ENCODE measurements around the gene RSPH3.

The RSPH3 gene

GRCh38 chr6:158923805-158924498, 76.0 kb downstream of the RSPH3 start:
- Histone ChIP-seq H3K4me1 (ENCODE audit: control insufficient read depth, low read length) (peaks cover 8% of the 10 kb centered on the region), H4K20me1 (ENCODE audit: control insufficient read depth, insufficient read depth, low read depth, low read length) (no peaks in the 10 kb centered on the region), H3K36me3 (ENCODE audit: control insufficient read depth, low read length) (no peaks in the 10 kb centered on the region), H3K9me2 (replicated peaks; ENCODE audit: control insufficient read depth, low read length) (no peaks in the 10 kb centered on the region), H3K79me2 (ENCODE audit: control insufficient read depth, low read length) (no peaks in the 10 kb centered on the region), H3K4me2 (ENCODE audit: low read length) (no peak overlapping the region), H3F3A (ENCODE audit: control insufficient read depth, insufficient read depth) (peaks cover 3% of the 10 kb centered on the region; the same call in 1 of the 2 replicates), H3K9me3 (ENCODE audit: control insufficient read depth, insufficient read depth, low read length) (no peaks in the 10 kb centered on the region), H3K27me3 (ENCODE audit: control insufficient read depth, low read length) (no peaks in the 10 kb centered on the region), H3K4me3 (ENCODE audit: low read length) (no peak overlapping the region), H3K27ac (ENCODE audit: low read depth, low read length) (no peak overlapping the region)
- TF ChIP-seq EZH2phosphoT487 (IDR thresholded peaks at IDR 0.05; ENCODE audit: borderline replicate concordance, low read length) (no peak), CTCF (IDR thresholded peaks at IDR 0.05; ENCODE audit: low read depth, low read length, poor library complexity, severe bottlenecking) (no peak)
